ENCODE measurements around the gene UPP2. TPM values are rescaled to one million over a fixed set of nuclear protein-coding genes. Genes with fewer than 3 reads are reported as not detected.

UPP2 gene
- total RNA-seq, 4 donors from 2014 or later, result 0.11 TPM; not detected in 3

- no peak overlapping the region for H3K4me3 ChIP-seq (replicated peaks in 1 of 3)
- no peak for TF ChIP-seq POLR2A (IDR thresholded peaks at IDR 0.05)
- TF ChIP-seq, protein P1, sequence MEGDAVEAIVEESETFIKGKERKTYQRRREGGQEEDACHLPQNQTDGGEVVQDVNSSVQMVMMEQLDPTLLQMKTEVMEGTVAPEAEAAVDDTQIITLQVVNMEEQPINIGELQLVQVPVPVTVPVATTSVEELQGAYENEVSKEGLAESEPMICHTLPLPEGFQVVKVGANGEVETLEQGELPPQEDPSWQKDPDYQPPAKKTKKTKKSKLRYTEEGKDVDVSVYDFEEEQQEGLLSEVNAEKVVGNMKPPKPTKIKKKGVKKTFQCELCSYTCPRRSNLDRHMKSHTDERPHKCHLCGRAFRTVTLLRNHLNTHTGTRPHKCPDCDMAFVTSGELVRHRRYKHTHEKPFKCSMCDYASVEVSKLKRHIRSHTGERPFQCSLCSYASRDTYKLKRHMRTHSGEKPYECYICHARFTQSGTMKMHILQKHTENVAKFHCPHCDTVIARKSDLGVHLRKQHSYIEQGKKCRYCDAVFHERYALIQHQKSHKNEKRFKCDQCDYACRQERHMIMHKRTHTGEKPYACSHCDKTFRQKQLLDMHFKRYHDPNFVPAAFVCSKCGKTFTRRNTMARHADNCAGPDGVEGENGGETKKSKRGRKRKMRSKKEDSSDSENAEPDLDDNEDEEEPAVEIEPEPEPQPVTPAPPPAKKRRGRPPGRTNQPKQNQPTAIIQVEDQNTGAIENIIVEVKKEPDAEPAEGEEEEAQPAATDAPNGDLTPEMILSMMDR (IDR thresholded peaks at IDR 0.05), result no peak
- intact Hi-C loops (cut with DNase I), result no loop called here
- H3K27me3 ChIP-seq, result no peaks in the 10 kb centered on the region
- no peaks in the 10 kb centered on the region for H3K9me3 ChIP-seq
- no peaks in the 10 kb centered on the region for H3K4me1 ChIP-seq
- H3K27ac ChIP-seq, result no peak overlapping the region
- no peaks in the 10 kb centered on the region for H3K36me3 ChIP-seq
- DNase-seq, result no peak
- WGBS, 2 donors, result 86 to 93% methylated on average over 3 of the region's 3 CpGs
Measured at GRCh38 chr2:158088093-158088492, 13.6 kb upstream of the UPP2 start.

GRCh38 chr2:158089322-158089721 is 12.4 kb upstream of the UPP2 start:
- no peak overlapping the region for H3K27ac ChIP-seq
- no peak for TF ChIP-seq POLR2A (IDR thresholded peaks at IDR 0.05)
- TF ChIP-seq, protein P1 (IDR thresholded peaks at IDR 0.05), result no peak
- no peak overlapping the region for H3K4me3 ChIP-seq (replicated peaks in 1 of 3)
- DNase-seq, result no peak
- no peaks in the 10 kb centered on the region for H3K36me3 ChIP-seq
- no peaks in the 10 kb centered on the region for H3K4me1 ChIP-seq
- intact Hi-C loops (cut with DNase I), result no loop called here
- H3K9me3 ChIP-seq, result no peaks in the 10 kb centered on the region
- WGBS, 2 donors, result 81 to 88% methylated on average over 5 of the region's 5 CpGs
- no peaks in the 10 kb centered on the region for H3K27me3 ChIP-seq

GRCh38 chr2:158091647-158092046 is 10.0 kb upstream of the UPP2 start:
- no peaks in the 10 kb centered on the region for H3K27me3 ChIP-seq
- DNase-seq, result no peak
- H3K36me3 ChIP-seq, result no peaks in the 10 kb centered on the region
- no peaks in the 10 kb centered on the region for H3K9me3 ChIP-seq
- no peaks in the 10 kb centered on the region for H3K4me1 ChIP-seq
- no peak overlapping the region for H3K27ac ChIP-seq
- no peak overlapping the region for H3K4me3 ChIP-seq (replicated peaks in 1 of 3)
- 85 to 90% methylated on average over 4 of the region's 4 CpGs for WGBS, 2 donors
- intact Hi-C loops (cut with DNase I), result no loop called here
- TF ChIP-seq, protein P1 (IDR thresholded peaks at IDR 0.05), result no peak

- no peaks in the 10 kb centered on the region for H3K4me1 ChIP-seq
- no peaks in the 10 kb centered on the region for H3K9me3 ChIP-seq
- H3K4me3 ChIP-seq (replicated peaks in 1 of 3), result no peak overlapping the region
- no peak for TF ChIP-seq POLR2A (IDR thresholded peaks at IDR 0.05)
- TF ChIP-seq, protein P1 (IDR thresholded peaks at IDR 0.05), result no peak
- WGBS, 2 donors, result 70 to 77% methylated on average over 2 of the region's 2 CpGs
- H3K27ac ChIP-seq, result no peak overlapping the region
- H3K27me3 ChIP-seq, result no peaks in the 10 kb centered on the region
- no peak for DNase-seq
- intact Hi-C loops (cut with DNase I), result no loop called here
- H3K36me3 ChIP-seq, result no peaks in the 10 kb centered on the region
Measured at GRCh38 chr2:158094487-158095092, 7.1 kb upstream of the UPP2 start.

DNA sequence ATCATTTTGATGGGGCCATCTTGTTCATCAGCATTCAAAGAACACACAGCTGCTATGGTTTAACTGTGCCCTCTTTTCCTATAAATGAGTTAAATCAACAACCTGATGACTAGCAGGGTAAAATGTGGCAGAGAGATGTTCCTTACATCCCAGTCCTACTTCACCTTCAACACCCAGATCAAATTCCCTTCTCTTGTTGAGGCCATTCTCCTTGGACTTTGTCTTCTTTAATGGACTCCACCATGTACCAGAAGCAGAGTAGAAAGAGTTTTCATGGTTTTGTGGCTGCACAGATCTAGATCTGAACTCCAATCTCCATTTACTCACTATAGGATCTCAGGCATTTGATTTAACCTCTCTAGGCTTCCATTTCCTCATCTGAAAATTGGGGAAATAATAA is 6.4 kb upstream of the UPP2 start:
- Histone ChIP-seq H3K27me3 (no peaks in the 10 kb centered on the region), H3K27ac (no peak overlapping the region), H3K4me1 (no peaks in the 10 kb centered on the region), H3K36me3 (no peaks in the 10 kb centered on the region), H3K9me3 (no peaks in the 10 kb centered on the region), H3K4me3 (replicated peaks in 1 of 3) (no peak overlapping the region)
- DNase-seq, result no peak
- TF ChIP-seq POLR2A (IDR thresholded peaks at IDR 0.05), result no peak
- TF ChIP-seq, protein P1 (IDR thresholded peaks at IDR 0.05), result no peak
- intact Hi-C loops (cut with DNase I), result no loop called here
